NT2/D1 (cell line): ENCODE results near the gene KDM1A.

Source experiments
- SUZ12 ChIP-seq: IDR thresholded peaks from 2 replicates; pipeline ENCODE4 v1.6.1; 2011; ENCODE audit not compliant: insufficient read length, insufficient read depth; ENCODE audit errors: extremely low read depth
- ZNF274 ChIP-seq: IDR thresholded peaks from 2 replicates; pipeline ENCODE4 v1.6.1; 2011; ENCODE audit warnings: mild to moderate bottlenecking, low read depth, low read length

- TF ChIP-seq SUZ12 (no peak), ZNF274 (no peak)
Measured at GRCh38 chr1:23027352-23027907, 8.2 kb downstream of the KDM1A start.
